GM12874 (cell line): ENCODE measurements around the gene ABLIM3.

Source experiments
- CTCF ChIP-seq: IDR thresholded peaks from 2 replicates; pipeline ENCODE4 v1.5.1; 2011; ENCODE audit warnings: low read depth, mild to moderate bottlenecking, control low read depth, low read length, moderate library complexity; ENCODE audit not compliant: insufficient read depth

The ABLIM3 gene

GRCh38 chr5:149301049-149301743 is 159.9 kb downstream of the ABLIM3 start:
- TF ChIP-seq CTCF: no peak

- no peak for TF ChIP-seq CTCF
These were observed 160.6 kb downstream of the ABLIM3 start for GRCh38 chr5:149301744-149302380.

- no peak for TF ChIP-seq CTCF
These were observed 161.3 kb downstream of the ABLIM3 start for GRCh38 chr5:149302641-149303040.

- TF ChIP-seq CTCF: no peak
These were observed 161.9 kb downstream of the ABLIM3 start for GRCh38 chr5:149303210-149303609.

GRCh38 chr5:149304195-149305078 is 163.1 kb downstream of the ABLIM3 start:
- no peak for TF ChIP-seq CTCF

- TF ChIP-seq CTCF: no peak
These were observed 168.1 kb downstream of the ABLIM3 start for GRCh38 chr5:149309354-149309753.
